ENCODE data around the gene GNAI3.

Gene GNAI3

DNA sequence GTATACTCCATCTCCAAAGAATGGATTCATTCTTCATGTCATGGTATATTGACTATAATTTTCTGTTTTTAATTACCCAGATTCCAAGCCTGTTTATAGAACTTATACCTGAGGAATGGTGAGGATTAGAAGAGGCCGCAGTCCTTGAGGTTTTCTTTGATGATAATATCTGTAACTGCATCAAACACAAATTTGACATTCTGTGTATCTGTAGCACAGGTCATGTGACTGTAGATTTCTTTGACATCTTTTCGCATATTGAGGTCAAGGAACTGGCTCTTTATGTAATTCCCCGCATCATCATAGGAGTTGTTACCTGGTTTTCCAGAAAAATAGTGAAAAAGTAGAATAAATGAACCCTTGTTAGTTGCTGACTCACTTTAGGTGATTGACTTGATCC is 54.8 kb downstream of the GNAI3 start:
- no peak for DNase-seq

DNA sequence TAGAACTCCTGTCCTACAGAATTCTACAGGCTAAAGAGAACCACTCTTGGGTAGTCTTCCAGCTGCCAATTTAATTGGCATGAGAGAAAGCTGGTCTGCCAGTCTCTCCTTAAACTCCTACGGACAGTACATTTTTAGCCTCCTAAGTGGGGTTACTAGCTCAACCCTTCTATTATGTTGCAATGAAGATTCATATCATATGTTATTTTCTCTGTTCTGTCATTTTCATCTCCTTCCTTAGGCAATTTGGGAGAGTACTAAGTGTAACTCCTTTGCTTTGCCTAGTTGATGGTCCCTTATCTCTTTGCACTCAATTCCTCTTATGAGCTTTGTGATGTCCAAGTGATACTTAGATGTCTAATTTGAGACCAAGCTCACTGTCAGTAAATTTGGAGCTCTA is 57.0 kb downstream of the GNAI3 start:
- DNase-seq, result no peak

DNA sequence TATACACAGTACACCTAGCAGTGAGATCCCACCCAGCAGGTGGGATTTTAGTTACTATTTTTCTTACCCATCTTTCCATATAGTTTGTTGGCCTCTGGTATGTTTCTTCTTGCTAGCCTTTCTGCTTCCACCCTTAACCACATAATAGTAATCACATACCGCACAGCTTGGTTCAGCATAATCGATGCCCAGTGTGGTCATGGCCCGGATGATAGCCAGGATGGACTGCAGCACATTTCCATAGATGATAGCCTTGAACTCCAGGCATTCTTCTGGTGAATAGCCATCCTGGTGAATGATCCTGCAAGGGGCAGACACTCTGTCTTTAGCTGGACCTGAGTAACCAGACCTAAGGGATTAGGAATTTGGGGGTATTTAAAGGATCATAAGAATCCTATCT is 61.5 kb downstream of the GNAI3 start:
- DNase-seq, result no peak

DNA sequence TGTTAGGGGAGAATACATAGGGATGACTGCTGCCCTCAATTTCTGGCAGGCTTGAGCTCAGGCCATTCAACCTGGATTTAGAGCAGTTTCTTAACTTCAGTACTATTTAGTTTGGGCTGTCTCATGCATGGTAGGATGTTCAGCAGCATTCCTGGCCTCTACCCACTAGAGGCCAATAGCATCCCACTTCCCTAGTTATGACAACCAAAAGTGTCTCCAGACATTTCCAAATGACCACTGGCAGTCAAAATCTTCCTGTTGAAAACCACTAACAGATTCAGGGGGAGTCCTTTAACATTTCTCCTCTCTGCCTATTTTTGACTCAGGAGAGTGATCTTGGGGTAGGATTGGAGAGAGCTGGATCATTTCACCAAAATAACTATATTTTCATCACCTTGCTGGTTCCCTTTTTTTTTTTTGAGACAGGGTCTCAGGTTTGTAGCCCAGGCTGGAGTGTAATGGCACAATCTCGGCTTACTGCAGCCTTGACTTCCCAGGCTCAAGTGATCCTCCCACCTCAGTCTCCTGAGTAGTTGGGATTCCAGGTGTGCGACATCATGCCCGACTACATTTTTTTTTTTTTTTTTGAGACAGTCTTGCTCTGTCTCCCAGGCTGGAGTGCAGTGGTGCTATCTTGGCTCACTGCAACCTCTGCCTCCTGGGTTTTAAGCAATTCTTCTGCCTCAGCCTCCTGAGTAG is 62.3 kb downstream of the GNAI3 start:
- no peak for DNase-seq

DNA sequence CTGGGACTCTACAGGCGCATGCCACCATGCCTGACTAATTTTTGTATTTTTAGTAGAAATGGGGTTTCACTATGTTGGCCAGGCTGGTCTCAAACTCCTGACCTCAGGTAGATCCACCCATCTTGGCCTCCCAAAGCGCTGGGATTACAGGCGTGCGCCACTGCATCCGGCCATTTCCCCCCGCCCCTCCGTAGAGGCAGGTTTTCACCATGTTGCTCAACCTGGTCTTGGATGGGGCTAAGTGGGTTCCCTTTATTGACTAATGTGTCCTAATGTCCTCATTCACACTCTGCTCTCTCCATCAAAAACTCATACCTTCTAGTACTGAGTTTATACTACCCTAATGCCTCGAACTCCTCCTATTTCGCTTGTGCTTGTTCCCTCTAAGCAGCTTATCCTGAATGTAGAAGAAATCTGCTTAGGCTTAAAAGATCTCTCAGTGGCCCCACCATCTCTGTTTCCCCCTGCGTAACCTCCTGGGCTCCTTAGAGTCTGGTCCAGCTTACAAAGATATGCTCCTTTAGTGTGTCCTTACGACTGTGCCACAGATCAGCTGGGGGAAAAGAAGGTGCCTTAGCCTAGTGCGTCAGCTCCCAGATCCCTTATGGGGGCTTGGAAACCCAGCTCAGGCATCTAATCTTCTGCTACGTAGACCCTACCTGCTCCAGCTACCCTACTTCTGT is 63.0 kb downstream of the GNAI3 start:
- no peak for DNase-seq

DNA sequence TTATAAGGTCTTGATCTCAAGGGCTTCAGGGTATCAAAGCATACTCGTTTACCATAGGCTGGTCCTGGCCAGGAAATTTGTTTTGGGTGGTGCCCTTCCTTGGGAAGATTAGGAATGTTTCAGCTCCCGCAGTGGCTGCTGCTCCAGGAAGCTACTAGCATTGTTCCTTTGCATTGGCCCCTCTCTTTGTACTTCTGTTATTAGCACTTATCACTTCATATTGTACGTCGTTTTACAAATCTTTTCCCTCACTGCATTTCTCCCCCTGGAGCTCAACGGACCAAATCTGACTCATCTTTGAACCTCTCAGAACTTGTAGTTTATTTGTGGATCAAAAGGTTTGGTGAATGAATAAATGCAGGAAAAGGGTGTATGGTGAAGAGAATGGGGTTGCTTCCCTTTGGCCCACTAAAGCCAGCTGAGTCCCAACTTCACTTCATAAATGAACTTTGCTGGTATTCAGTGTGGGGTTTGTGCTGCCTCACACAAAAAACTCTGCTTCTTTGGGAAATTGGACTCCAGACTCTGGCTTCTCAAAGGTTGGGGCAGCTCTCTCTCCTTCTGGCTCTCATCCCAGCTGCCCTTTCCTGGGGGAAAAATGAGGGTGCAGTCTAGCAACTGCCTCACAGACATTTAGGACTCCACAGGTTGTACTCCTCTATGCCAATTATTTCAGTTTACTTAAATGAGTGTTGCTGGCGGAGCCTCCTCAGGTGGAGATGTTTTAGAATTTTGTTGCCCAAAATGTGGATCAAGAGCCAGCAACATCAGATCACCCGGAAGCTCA is 65.1 kb downstream of the GNAI3 start:
- DNase-seq, result no peak

DNA sequence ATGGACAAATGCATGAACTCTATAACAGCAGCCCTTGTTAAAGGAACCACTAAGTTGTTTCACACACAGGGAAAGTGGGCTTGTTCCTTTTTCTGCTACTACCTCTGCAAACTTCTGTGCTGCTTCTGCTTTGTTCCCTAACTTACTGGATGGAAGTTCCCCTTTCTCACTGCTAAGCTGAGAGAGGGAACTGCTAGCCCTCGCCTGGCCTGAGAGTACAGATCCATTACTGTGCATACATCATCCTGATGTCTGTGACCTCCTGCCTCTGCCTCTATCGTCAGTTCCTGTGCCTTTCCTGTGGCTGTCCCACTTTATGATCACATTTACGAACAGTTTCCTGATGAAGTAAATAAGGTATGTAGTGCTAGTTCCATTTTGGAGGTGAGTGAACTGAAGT is 67.5 kb downstream of the GNAI3 start:
- peak; percentile 29 for DNase-seq

DNA sequence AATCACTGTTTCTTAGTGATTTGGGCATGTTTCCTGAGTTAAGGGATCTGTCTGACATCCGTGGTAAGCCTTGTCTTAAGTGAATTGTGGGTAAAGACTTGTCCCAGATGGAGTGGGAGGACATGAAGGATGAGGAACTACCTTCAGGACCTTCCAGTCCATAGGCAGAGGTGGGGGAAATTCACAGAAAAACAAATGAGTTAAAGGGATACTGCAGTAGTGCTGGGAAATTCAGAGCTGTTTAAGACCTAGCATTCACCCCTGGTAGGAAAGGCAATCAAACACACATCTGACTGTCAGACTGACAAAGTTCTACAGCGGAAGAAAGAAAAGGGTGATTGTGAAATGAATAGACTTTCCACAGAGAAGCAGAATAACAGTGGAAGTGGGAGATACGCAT is 68.0 kb downstream of the GNAI3 start:
- no peak for DNase-seq

DNA sequence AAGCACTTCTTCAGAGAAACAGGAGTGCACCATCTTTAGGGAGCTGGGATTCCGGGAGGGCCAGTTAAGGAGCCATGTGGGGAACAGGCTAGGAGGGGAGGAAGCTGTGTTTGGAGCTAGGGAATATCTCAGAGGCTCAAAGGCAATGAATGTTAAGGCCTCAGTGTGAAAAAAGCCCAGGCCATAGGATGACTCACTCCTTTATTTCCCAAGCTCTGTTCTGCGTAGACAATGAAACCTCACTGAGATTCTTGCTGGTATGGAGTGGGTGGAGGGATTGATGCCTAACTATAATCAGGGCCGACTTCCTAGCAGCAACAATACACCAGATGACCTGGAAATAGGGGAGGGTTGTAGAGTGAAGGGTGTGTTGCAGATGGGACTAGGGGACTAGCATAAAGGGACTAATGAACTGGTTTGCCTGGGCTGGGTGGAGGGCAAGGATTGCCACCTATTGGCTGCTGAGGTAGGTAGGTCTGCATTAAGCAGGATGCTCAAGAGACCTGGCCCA is 68.9 kb downstream of the GNAI3 start:
- DNase-seq, result peak; percentile 24

DNA sequence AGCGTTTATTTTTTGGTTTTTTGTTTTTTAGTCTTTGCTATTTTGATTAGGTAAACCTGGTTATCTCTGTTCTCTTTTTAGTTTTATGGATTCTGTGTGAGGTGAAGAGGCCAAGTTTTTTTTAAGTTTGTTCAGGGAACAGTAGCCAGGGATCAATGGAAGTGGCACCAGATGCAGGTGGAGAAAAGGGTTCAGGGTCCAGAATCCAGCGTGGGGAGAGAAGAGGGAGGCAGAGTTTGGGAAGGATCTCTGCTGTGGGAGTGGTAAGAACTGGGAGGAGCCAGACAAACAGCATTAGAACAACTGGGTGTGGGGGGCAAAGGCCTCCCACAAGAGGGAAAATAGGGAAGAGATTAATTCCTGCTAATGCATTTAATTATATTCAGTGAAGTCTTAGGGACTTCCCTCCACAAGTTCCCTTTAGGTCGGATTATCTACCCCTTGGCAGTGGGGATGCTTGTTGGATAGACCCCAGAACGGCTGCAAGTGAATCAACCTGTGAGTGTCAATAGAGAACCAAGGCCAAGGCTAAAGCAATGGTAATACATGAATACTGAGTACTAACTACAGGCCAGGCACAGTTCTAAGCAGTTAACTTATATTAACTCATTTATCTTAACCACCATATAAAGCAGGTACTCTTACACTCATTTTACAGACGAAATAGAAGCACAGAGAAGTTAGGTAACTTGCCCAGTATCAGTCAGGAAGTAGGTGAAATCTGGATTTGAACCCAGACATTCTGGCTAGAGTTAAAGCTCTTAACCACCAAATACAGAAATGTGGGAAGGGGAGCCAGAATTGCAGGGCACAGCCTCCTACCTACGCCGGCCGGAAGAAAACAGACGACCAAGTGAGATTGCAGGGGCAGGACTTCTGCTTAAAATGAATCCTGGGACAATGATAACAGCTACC is 70.5 kb downstream of the GNAI3 start:
- no peak for DNase-seq

DNA sequence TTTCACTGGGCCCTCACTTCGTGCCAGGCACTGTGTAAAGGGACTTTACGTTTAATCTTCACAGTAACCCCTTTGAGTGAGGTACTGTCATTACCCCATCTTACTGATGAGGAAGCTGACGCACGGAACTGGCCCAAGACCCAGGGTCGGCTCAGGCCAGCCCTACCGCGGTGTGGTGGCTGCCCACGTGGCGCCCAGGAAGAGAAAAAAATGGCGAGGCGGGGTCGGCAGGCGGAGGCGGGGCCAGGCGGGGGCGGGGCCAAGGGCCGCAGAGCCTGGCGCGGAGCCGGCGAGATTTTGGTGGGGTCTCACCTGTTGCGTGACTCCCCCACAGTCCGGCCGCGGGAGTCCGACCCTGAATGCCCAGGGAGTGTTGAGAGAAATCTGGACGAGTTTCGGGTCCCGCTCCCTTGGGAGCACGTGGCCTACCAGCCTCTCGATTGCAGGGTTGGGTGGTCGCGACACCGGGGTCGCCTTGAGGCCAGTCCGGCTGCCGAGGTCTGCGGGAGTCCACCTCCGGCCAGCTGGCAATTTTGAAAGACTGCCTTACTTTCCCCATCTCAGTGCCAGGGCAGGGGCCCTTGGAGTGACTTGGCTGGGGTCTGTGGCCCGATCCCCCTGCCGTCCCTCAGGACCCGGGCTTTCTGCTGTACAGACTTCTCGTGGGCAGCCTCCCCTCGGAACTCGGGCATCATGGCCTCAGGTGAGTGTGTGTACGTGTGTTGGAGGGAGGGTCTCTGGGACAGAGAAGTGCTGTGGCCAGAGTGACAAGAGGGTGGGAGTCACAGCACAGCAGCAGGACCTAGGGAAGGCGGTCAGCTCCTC is 71.4 kb downstream of the GNAI3 start, which contains the start of the genes AMPD2 and GNAT2:
Gene AMPD2, plus strand, starts transcription at position 262 of the 825 bp plus-strand sequence. CDS start 1,339 bp downstream, outside the sequence.
Gene GNAT2, minus strand, starts transcription at position 41 of the 825 bp plus-strand sequence. CDS start 6,746 bp downstream, outside the sequence.
- DNase-seq, result peak; percentile 78

DNA sequence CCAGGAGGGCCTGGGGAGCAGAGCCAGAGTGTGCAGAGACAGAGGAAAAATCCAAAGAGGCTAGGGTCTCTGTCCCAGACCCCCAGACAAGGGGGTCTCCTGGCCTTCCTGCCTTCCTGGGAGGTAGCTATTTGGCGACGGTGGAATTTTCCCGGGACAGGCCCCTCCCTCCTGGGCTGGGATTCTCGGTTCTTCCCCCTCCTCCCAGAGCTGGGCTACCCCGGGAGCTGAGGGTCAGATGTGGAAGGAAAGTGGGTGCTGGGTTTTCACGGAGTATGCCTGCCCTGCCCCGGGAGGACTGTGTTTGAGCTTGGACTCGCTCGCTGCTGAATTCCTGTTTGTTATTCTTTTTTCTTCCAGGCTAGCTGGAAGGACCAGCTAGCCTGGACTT is 72.0 kb downstream of the GNAI3 start:
- DNase-seq, result no peak

DNA sequence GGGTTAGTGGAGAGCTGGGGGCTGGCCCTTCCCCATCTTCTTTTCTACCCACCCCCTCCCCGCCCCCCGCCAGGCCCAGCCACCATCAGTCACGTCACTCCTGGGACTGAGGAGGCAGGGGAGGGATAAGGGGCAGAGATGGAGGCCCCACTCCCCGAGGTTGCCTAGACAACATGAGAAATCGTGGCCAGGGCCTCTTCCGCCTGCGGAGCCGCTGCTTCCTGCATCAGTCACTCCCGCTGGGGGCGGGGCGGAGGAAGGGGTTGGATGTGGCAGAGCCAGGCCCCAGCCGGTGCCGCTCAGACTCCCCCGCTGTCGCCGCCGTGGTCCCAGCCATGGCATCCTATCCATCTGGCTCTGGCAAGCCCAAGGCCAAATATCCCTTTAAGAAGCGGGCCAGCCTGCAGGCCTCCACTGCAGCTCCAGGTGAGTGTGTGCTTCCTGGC is 72.4 kb downstream of the GNAI3 start:
- peak; percentile 99 for DNase-seq

DNA sequence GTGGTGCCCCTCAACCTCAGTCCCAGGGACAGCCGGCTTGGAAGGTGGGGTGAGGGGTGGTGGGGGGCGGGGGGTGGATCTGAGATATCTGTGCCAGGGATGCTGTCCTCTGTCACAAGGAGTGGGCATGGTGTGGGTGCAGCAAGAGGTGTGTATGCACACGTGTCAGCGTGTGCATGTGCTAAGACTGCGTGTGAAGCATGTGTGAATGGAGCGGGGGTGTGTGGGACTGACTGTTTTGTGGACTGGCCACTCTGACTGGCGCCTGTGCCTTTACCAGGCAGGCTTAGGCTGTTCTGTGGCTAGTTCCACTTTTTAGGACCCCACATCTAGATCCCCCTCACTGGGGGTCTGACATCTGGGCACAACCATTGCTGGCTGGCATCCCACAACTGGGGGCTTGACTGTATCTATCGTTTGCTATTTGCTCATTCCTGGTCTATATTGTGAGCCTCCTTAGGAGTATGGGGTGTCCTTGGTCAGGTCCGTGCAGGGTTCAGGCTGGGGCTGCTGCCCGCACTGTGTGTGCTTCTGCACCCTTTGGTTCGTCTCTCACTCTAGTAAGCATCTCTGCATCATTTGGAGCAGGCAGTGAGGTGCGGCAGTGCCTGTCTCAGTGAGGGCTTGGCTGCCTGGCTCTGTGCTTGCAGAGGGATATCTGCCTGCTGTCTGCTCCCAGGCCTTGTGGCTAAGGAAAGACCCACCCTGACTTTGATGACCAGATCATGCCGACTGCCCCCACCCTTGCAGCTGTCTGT is 73.1 kb downstream of the GNAI3 start:
- peak; percentile 18 for DNase-seq

DNA sequence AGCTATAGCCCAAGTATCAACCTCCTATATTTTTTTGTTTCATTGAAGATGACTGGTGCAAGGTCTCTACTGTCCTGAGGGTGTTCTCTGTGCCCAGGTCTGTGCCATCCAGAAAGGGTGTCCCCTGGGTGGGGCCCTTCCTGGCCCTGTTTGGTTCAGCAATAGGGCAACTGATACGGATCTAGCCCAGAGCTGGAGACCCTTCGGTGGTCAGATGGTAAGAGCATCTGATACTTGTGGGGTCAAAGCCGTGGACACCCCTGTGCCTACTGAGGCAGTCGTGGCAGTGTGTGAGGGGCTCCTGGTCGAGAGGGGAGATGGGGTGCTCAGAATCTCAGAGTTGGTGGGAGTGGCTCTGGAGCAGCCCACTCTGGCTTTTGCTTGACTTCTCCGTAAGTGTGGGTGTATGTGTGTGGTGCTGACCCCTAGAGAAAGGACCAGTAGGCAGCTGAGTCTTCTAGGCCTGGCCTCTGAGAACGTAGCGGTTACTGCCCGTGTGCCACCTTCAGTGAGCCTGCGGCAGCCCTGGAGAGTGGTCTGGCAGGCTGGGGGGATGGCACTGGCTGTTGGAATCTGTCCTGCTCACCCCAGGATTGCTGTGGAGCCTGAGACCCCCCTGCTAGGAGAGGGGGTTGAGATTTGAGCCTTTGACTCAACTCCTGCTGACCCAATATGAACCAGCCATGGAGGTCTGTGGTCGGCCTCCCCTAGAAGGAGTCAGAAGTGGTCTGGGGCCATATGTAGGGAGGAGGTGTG is 73.9 kb downstream of the GNAI3 start:
- no peak for DNase-seq

DNA sequence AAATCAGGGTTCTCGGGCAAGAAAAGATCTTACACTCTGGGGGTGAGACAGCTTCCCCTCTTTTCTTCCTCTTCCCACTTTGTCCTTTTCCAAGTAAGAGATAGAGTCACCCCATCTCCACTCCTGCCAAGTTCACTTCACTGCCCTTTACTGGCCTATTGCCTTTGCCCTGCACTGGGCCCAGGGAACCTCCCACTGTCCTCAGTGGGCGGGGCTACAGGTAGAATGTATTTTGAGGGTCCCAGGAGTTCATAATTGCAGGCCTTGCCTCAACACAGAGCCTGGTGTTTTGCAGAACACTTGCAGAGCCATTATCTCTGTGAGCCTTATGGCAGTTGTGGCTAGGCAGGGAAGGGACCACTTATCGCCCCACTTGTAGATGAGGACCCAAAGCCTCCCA is 74.5 kb downstream of the GNAI3 start:
- DNase-seq, result no peak

DNA sequence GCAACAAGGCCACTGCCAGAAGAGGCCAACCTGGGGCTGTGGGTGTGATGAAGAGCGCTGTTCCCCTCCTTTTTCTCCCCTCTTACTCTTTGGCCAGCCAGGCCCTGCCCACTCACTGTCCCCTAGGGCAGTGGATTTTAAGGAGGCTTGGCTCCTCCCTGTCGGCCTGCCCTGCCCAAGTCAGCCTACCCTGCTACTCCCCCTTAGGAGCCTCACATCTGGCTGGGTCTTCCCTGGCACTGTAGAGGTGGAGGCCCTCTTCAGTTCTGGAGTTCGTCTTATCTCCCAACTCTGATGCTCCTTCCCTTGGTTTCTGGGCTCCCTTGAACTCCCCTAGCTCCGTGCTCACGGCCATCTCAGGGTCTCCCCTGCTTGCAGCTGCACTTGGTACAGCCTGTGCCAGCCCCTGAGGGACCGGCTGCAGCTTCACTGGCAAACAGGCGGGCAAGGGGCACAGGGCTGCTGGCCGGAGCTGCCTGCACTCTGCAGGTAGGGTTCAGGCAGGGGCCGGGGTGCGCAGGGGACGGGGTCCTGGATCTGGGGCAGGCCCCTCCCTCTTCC is 75.3 kb downstream of the GNAI3 start:
- DNase-seq, result peak; percentile 21

DNA sequence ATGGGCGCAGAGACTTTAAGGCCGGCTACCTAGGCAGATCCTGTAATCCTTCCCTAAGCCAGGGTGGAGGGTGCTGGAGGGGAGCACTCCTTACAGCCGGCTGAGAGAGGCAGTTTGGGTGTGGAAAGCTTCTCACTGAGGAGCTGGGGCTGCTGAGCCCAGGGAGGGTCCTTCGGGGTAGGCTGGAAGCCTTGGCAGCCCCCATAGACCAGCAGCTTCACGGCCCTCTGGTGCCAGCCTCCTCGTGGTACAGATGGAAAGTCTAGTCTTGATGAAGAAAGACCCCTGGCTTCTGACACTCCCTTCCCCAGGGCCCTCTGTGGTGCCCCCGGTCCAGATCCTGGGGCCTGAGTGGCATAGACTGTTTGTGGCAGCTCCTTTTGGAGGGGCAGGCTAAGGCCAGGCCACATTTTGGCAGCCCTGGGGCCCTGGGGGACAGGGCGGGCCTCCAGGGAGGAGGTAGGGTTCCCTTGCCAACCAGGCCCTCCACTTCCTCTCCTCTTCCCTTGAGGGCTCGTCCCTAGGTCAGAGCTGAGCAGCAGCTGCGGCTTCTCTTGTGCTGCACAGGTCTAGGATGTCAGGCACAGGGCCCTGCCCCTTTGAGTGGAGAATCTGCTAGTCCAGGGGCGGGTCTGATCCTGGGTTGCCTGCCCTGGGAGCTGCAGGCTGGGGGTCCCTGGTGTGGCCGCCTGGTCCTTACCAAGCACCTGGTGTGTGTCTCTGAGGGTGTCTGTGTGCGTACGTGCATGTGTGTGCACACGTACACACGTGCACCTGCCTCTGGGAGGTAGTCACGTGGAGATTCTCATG is 76.0 kb downstream of the GNAI3 start:
- DNase-seq, result peak; percentile 39
